ENCODE data around the gene TBCD.
"Not testable (repeated sequence)": the region's sequence is repeated elsewhere in the genome, so short reads cannot be mapped to it uniquely, and the experiment has no call there.

The TBCD gene

GRCh38 chr17:82978765-82979349 lies 227.0 kb downstream of the TBCD start:
- DNase-seq: no peak

- DNase-seq: no peak
Observed at GRCh38 chr17:82979718-82980117, 227.9 kb downstream of the TBCD start.

DNA sequence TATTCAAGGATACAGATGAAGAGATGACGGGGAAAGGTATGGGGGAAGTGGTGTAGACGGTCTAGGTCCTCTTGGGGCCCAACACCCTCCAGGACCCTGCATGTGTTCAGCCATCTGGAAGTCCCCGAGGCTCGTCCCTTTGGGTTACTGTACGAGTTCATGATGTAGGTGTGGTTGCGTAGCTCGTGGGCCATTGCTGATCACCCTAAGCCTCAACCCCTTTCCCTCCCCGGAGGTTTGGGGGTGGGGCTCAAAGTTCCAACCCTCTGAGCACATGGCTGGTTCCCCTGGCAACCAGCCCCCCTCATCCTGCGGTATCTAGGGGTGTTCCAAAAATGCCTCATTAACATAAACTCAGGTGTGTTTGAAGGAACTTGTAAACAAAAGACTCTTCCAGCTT lies 228.8 kb downstream of the TBCD start:
- no peak for DNase-seq

- DNase-seq: no peak
Observed at GRCh38 chr17:82981141-82981730, 229.4 kb downstream of the TBCD start.

DNA sequence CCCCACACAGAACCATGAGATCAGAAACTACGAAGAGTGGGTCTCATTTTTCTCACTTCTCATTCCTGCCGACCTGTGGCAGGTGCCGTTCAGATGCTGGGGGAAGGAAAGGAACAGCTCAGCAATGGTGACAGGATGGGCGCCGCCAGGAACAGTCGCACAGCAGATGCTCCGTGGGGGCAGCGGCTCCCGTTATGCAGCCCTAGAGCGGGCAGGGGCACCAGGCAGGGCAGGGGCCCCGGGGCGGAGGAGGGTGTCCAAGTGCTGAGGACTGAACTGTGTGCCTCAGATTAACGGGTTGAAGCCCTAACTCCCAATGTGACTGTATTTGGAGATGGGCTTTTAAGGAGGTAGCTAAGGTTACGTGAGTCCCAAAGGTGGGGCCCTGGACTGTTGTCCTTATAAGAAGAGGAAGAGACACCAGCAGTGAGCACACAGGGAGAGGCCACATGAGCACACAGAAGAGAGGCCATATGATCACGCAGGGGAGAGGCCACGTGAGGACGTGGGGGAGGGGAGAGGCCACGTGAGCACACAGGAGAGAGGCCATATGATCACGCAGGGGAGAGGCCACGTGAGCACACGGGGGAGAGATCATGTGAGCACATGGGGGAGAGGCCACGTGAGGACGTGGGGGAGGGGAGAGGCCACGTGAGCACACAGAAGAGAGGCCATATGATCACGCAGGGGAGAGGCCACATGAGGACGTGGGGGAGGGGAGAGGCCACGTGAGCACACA lies 231.8 kb downstream of the TBCD start:
- no peak for DNase-seq

DNA sequence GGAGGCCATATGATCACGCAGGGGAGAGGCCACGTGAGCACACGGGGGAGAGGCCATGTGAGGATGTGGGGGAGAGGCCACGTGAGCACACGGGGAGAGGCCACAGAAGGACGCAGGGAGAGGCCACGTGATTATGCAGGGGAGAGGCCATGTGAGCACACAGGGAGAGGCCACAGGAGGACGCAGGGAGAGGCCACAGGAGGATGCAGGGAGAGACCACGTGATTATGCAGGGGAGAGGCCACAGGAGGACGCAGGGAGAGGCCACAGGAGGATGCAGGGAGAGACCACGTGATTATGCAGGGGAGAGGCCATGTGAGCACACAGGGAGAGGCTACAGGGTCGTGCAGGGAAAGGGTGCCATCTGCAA lies 232.4 kb downstream of the TBCD start:
- not testable (repeated sequence) for DNase-seq

DNA sequence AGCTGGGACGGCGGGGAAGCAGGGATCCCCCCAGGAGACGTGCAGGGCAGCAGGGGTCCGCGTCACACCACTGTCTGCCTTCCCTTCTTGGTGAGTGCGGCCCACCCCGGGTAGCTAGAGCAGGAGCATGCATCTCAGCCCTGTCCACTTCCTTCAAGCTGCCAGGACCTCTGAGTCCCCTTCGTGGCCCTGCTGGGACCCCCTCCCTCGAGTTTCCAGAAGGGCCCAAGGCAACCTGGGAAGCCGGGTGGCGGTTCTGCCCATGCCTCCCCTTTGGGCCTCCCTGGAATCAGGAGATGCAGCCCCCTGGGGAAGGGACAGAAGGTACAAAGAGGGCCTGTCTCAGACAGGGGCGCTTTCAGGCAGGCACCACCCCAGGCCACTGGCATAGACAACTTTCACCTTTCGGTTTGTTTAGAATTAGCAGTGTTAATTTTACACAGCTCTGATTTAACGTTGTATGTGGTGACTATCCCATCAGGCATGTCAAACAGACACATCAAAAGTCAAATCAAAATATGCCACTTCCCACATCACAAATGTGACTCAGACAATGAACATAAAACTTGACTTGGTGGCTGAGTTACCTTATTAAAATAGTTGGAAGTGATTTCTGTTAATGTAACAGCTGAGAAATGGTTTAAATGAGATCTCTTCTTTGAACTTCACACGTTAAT lies 233.0 kb downstream of the TBCD start:
- no peak for DNase-seq

DNA sequence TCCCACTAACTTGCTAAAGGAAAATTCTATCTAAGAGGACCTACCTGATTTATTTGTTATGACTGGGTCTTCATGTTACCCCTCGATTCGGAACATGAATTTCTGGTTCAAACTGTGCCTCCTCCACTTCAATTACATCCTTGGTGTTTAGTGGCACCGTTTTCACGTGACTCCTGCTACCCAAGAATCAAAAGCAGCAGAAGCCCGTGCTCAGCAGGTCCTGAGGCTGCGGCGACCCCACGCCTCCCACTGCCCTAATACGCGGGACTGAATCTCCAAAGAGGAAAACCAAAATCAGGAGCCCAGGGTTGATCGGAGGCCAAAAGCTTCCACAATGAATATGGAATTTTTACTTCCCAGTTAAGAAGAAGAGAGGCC lies 233.6 kb downstream of the TBCD start:
- no peak for DNase-seq

DNA sequence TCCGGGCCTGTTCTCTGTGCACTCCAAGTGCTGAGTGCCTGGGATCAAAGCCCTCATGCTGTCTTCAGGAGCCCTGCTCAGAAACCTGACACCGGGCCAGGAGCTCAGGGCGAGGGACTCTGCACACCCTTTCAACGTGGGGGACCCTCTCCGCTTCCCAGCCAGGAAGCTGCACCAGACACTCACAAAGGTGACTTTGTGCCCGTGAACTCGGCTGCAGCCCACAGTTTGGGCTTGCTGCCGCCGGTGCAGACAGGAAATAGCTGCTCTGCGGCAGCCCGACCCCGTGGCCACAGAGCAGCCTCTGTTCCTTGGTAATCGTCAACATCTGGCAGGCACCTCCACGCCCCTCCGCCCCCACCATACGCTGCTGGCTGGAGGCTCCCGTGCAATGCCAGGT lies 234.1 kb downstream of the TBCD start:
- DNase-seq: no peak

GRCh38 chr17:82989051-82989450 lies 237.2 kb downstream of the TBCD start:
- DNase-seq: not testable (repeated sequence)

- DNase-seq: no peak
Observed at GRCh38 chr17:82989881-82990280, 238.0 kb downstream of the TBCD start.

DNA sequence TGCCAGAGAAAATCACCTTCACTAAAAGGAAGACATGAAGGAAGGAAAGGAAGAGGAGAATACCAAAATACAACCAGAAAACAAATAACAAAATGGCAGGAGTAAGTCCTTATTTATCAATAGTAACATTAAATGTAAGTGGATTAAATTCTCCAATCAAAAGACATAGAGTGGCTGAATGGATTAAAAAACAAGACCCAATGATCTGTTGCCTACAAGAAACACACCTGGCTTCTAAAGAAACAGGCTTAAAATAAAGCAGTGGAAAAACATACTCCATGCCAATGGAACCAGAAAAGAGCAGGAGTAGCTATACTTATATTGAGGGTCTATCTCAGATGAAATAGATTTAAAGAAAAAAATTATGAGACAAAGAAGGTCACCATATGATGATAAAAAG lies 241.1 kb downstream of the TBCD start:
- DNase-seq: no peak

All from NCI-H187 (cell line).